PC-3 (cell line): ENCODE results near the gene TET2. TPM values are rescaled to one million over a fixed set of nuclear protein-coding genes. Genes with fewer than 3 reads are reported as not detected.

Experiments used
- ATAC-seq: fragments of 200-7000 bp; cut with Tn5 transposase; 2 replicates; pipeline ENCODE4 v1.9.1; 2020; ENCODE audit warnings: mild to moderate bottlenecking, moderate library complexity
- BruUV-seq: library from RNA; stranded (reverse); fragments of 400-500 nt; replicated peaks from 2 replicates; lab custom pipeline; 2021; lab: Mats Ljungman, UMichigan
- CTCF ChIA-PET: fragments of 300-600 bp; sonication (Branson Sonifier 250); formaldehyde crosslinking; loops from one replicate; lab custom pipeline; 2022; ENCODE audit warnings: antibody characterized with exemption; lab: Charles Lee
- POLR2A ChIA-PET: fragments of 300-600 bp; sonication (Branson Sonifier 250); formaldehyde crosslinking; loops from one replicate; lab custom pipeline; 2022; ENCODE audit warnings: antibody characterized with exemption; ENCODE audit not compliant: unreplicated experiment; lab: Charles Lee
- DNase-seq: peaks from one replicate; pipeline ENCODE4 v3.0.0-alpha.2; 2015
- H2AFZ ChIP-seq: fragments of 300-600 bp; sonication (generic); 2 replicates; pipeline ENCODE4 v1.6.0; 2016; ENCODE audit warnings: antibody characterized with exemption, low read length
- H3F3A ChIP-seq: fragments of 300-600 bp; sonication (generic); one replicate; pipeline ENCODE4 v1.6.0; 2017; ENCODE audit warnings: antibody characterized with exemption, low read length, control low read depth, mild to moderate bottlenecking; ENCODE audit not compliant: unreplicated experiment
- H3K27ac ChIP-seq: fragments of 300-600 bp; sonication (generic); 2 replicates; pipeline ENCODE4 v1.5.1; 2016; ENCODE audit warnings: mild to moderate bottlenecking, low read length
- H3K27me3 ChIP-seq: fragments of 300-600 bp; sonication (generic); 2 replicates; pipeline ENCODE4 v1.6.1; 2016; ENCODE audit warnings: low read length, mixed read lengths
- H3K36me3 ChIP-seq: fragments of 300-600 bp; sonication (generic); 2 replicates; pipeline ENCODE4 v1.6.1; 2016; ENCODE audit warnings: low read depth, mixed run types, low read length, mixed read lengths
- H3K4me1 ChIP-seq: fragments of 300-600 bp; sonication (generic); 2 replicates; pipeline ENCODE4 v1.5.1; 2016; ENCODE audit warnings: low read length; ENCODE audit not compliant: insufficient read depth
- H3K4me2 ChIP-seq: fragments of 300-600 bp; sonication (generic); 2 replicates; pipeline ENCODE4 v1.6.0; 2016; ENCODE audit warnings: low read length
- H3K4me3 ChIP-seq: fragments of 300-600 bp; sonication (generic); 2 replicates; pipeline ENCODE4 v1.5.1; 2016; ENCODE audit warnings: mild to moderate bottlenecking, low read length, mixed read lengths
- H3K79me2 ChIP-seq: fragments of 300-600 bp; sonication (generic); 2 replicates; pipeline ENCODE4 v1.6.1; 2017; ENCODE audit warnings: low read length, mixed read lengths
- H3K9ac ChIP-seq: fragments of 300-600 bp; sonication (generic); 2 replicates; pipeline ENCODE4 v1.6.0; 2016; ENCODE audit warnings: mild to moderate bottlenecking, low read length
- H3K9me2 ChIP-seq: fragments of 300-600 bp; sonication (generic); replicated peaks from 2 replicates; pipeline ENCODE4 v1.6.1; 2016; ENCODE audit warnings: mixed run types, low read length, mixed read lengths
- H3K9me3 ChIP-seq: fragments of 300-600 bp; sonication (generic); 2 replicates; pipeline ENCODE4 v1.6.1; 2016; ENCODE audit warnings: low read length, mixed read lengths
- H4K20me1 ChIP-seq: fragments of 300-600 bp; sonication (generic); 2 replicates; pipeline ENCODE4 v1.6.1; 2016; ENCODE audit warnings: low read length, mixed read lengths
- EZH2 ChIP-seq: fragments of 300-600 bp; sonication (generic); IDR thresholded peaks from one replicate; pipeline ENCODE4 v1.6.1; 2017; ENCODE audit warnings: antibody characterized with exemption, mild to moderate bottlenecking, low read length; ENCODE audit not compliant: unreplicated experiment
- EZH2phosphoT487 ChIP-seq: fragments of 300-600 bp; sonication (generic); IDR thresholded peaks from 2 replicates; pipeline ENCODE4 v1.6.1; 2018; ENCODE audit warnings: mild to moderate bottlenecking, antibody characterized with exemption, low read length, borderline replicate concordance
- intact Hi-C: fragments of 100-400 bp; cut with micrococcal nuclease; formaldehyde crosslinking; loops from 2 replicates; pipeline ENCODE4 v1.9.0; 2023
- total RNA-seq: library from RNA; depleted of rRNA; stranded (reverse); fragments of >200 nt; gene quantifications from 2 replicates; pipeline ENCODE4 v1.2.3, GENCODE V29; 2014
- TF ChIP-seq, protein P1 (sequence below): fragments of 300-600 bp; sonication (generic); conservative IDR thresholded peaks from 2 replicates; pipeline ENCODE4 v1.5.1; 2017; ENCODE audit warnings: antibody characterized with exemption, low read depth, mild to moderate bottlenecking, low read length

Gene TET2
- total RNA-seq, 1 experiment from 2014 or later = 5.6 TPM

GRCh38 chr4:105174098-105174497, 27.4 kb downstream of the TET2 start:
- H3K9me3 ChIP-seq = no peaks in the 10 kb centered on the region
- no peak overlapping the region for H3K27ac ChIP-seq
- POLR2A ChIA-PET = no interaction called here
- no peaks in the 10 kb centered on the region for H3K4me1 ChIP-seq
- H4K20me1 ChIP-seq = no peaks in the 10 kb centered on the region
- CTCF ChIA-PET = no interaction called here
- H3K9ac ChIP-seq = no peak overlapping the region
- BruUV-seq = no TSS peak
- intact Hi-C loops = no loop called here
- H3F3A ChIP-seq = no peaks in the 10 kb centered on the region
- peaks cover 14% of the 10 kb centered on the region; the same call in 1 of the 2 replicates for H3K79me2 ChIP-seq
- DNase-seq (no peak), ATAC-seq (no peak)
- no peak overlapping the region for H3K4me3 ChIP-seq
- no peaks in the 10 kb centered on the region for H3K36me3 ChIP-seq
- TF ChIP-seq, protein P1, sequence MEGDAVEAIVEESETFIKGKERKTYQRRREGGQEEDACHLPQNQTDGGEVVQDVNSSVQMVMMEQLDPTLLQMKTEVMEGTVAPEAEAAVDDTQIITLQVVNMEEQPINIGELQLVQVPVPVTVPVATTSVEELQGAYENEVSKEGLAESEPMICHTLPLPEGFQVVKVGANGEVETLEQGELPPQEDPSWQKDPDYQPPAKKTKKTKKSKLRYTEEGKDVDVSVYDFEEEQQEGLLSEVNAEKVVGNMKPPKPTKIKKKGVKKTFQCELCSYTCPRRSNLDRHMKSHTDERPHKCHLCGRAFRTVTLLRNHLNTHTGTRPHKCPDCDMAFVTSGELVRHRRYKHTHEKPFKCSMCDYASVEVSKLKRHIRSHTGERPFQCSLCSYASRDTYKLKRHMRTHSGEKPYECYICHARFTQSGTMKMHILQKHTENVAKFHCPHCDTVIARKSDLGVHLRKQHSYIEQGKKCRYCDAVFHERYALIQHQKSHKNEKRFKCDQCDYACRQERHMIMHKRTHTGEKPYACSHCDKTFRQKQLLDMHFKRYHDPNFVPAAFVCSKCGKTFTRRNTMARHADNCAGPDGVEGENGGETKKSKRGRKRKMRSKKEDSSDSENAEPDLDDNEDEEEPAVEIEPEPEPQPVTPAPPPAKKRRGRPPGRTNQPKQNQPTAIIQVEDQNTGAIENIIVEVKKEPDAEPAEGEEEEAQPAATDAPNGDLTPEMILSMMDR = no peak
- TF ChIP-seq EZH2phosphoT487 = no peak
- no peak for TF ChIP-seq EZH2
- no peaks in the 10 kb centered on the region for H3K27me3 ChIP-seq
- H2AFZ ChIP-seq = no peak overlapping the region
- no peak overlapping the region for H3K4me2 ChIP-seq
- no peaks in the 10 kb centered on the region for H3K9me2 ChIP-seq

- intact Hi-C loops = no loop called here
- Histone ChIP-seq H3K36me3 (no peaks in the 10 kb centered on the region), H3K9ac (no peak overlapping the region), H3K4me3 (no peak overlapping the region), H3F3A (no peaks in the 10 kb centered on the region), H3K27ac (no peak overlapping the region), H3K4me2 (no peak overlapping the region), H3K4me1 (no peaks in the 10 kb centered on the region), H3K27me3 (no peaks in the 10 kb centered on the region), H3K79me2 (no peaks in the 10 kb centered on the region), H3K9me3 (no peaks in the 10 kb centered on the region), H4K20me1 (no peaks in the 10 kb centered on the region), H2AFZ (no peak overlapping the region), H3K9me2 (no peaks in the 10 kb centered on the region)
- DNase-seq (no peak), ATAC-seq (no peak)
- CTCF ChIA-PET = no interaction called here
- POLR2A ChIA-PET = no interaction called here
- no TSS peak for BruUV-seq
- TF ChIP-seq EZH2 (no peak), EZH2phosphoT487 (no peak)
- TF ChIP-seq, protein P1 = no peak
Measured at GRCh38 chr4:105179539-105180401, 33.1 kb downstream of the TET2 start.

GRCh38 chr4:105181259-105181658, 34.6 kb downstream of the TET2 start:
- no peaks in the 10 kb centered on the region for H4K20me1 ChIP-seq
- no peak overlapping the region for H3K4me2 ChIP-seq
- BruUV-seq = no TSS peak
- ChIA-PET POLR2A (no interaction called here), CTCF (no interaction called here)
- no peaks in the 10 kb centered on the region for H3F3A ChIP-seq
- no peak overlapping the region for H3K4me3 ChIP-seq
- no peaks in the 10 kb centered on the region for H3K36me3 ChIP-seq
- H3K27me3 ChIP-seq = no peaks in the 10 kb centered on the region
- H2AFZ ChIP-seq = no peak overlapping the region
- no peak overlapping the region for H3K27ac ChIP-seq
- no peak for TF ChIP-seq EZH2
- TF ChIP-seq EZH2phosphoT487 = no peak
- TF ChIP-seq, protein P1 = no peak
- intact Hi-C loops = no loop called here
- ATAC-seq = no peak
- no peak overlapping the region for H3K9ac ChIP-seq
- no peaks in the 10 kb centered on the region for H3K9me3 ChIP-seq
- no peaks in the 10 kb centered on the region for H3K4me1 ChIP-seq
- DNase-seq = no peak
- H3K9me2 ChIP-seq = no peaks in the 10 kb centered on the region
- H3K79me2 ChIP-seq = no peaks in the 10 kb centered on the region
